Spleen (tissue), 11 donors: Measurements from ENCODE around the gene BOK. TPM values are rescaled to one million over a fixed set of nuclear protein-coding genes. Genes with fewer than 3 reads are reported as not detected.
"Not testable (repeated sequence)": the region's sequence is repeated elsewhere in the genome, so short reads cannot be mapped to it uniquely, and the experiment has no call there.

Experiments
- DNase-seq: peaks from one replicate; pipeline ENCODE4 v3.0.0-alpha.2; 2020
- H3K27ac ChIP-seq, 8 donors: fragments of 200-600 bp; sonication (generic) in 7 of 8; 1 replicate in 4 of 8; 2 replicates in 4 of 8; pipeline versions ENCODE4 v1.5.0 to v1.8.0; 2016 to 2021; ENCODE audit warnings: inconsistent platforms in 4 of 8, mild to moderate bottlenecking in 4 of 8, moderate library complexity in 1 of 8
- H3K27me3 ChIP-seq, 7 donors: fragments of 200-600 bp; sonication (generic) in 6 of 7; replicated peaks in 1 of 7; 1 replicate in 4 of 7; 2 replicates in 3 of 7; pipeline versions ENCODE4 v1.5.0 to v1.8.0; 2016 to 2021; ENCODE audit warnings: inconsistent platforms in 3 of 7, mild to moderate bottlenecking in 1 of 7
- H3K36me3 ChIP-seq, 6 donors: fragments of 200-600 bp; sonication (generic) in 5 of 6; 1 replicate in 4 of 6; 2 replicates in 2 of 6; pipeline versions ENCODE4 v1.5.0 to v1.8.0; 2016 to 2021; ENCODE audit warnings: inconsistent platforms in 2 of 6
- H3K4me1 ChIP-seq, 6 donors: fragments of 200-600 bp; sonication (generic) in 5 of 6; 1 replicate in 3 of 6; 2 replicates in 3 of 6; pipeline versions ENCODE4 v1.5.0 to v1.8.0; 2016 to 2021; ENCODE audit warnings: inconsistent platforms in 3 of 6
- H3K4me3 ChIP-seq, 8 donors: fragments of 200-600 bp; sonication (generic) in 7 of 8; 1 replicate in 4 of 8; 2 replicates in 4 of 8; pipeline versions ENCODE4 v1.5.0 to v1.8.0; 2016 to 2021; ENCODE audit warnings: inconsistent platforms in 4 of 8, mild to moderate bottlenecking in 4 of 8, moderate library complexity in 2 of 8
- H3K9me3 ChIP-seq, 8 donors: fragments of 200-600 bp; sonication (generic) in 7 of 8; 1 replicate in 4 of 8; 2 replicates in 4 of 8; pipeline versions ENCODE4 v1.5.0 to v1.8.0; 2016 to 2021; ENCODE audit warnings: inconsistent platforms in 4 of 8
- POLR2A ChIP-seq, 3 donors: fragments of 450-650 bp; IDR thresholded peaks; one replicate each; pipeline ENCODE4 v1.5.1; 2017; ENCODE audit warnings: antibody characterized with exemption in 3 of 3, mild to moderate bottlenecking in 1 of 3
- POLR2AphosphoS5 ChIP-seq, 3 donors: sonication (generic); formaldehyde crosslinking; IDR thresholded peaks; one replicate each; pipeline ENCODE4 v1.5.1; 2017; ENCODE audit warnings: antibody characterized with exemption in 3 of 3
- WGBS, 5 donors: extraction: QIAGEN DNeasy Blood & Tissue Kit in 3 of 5; methylation state at CpG; one replicate each; pipeline versions ENCODE4 v1.1.5 to v1.1.7; 2013 to 2018; 5-methylcytosine and 5-hydroxymethylcytosine counted together
- intact Hi-C: fragments of 100-400 bp; cut with DNase I; formaldehyde crosslinking; loops from one replicate; pipeline ENCODE4 v1.15.0; 2023; ENCODE audit warnings: low total_unique reads
- polyA plus RNA-seq, 3 donors: library from polyadenylated mRNA; stranded (reverse); fragments of 200-250 nt; gene quantifications; one replicate each; pipeline ENCODE4 v1.2.1, GENCODE V29; 2013
- total RNA-seq, 7 donors: library from RNA; depleted of rRNA in 3 of 7; stranded (reverse); fragments of >200 nt in 3 of 7; fragmentation: NEBNext Ultra II Directional in 4 of 7; extraction: Animal tissue kit (Norgen Biotek cat#: 25700) in 4 of 7; gene quantifications; one replicate each; pipeline versions ENCODE4 v1.1.0 to v1.2.1, GENCODE V29; 2016 to 2021
- TF ChIP-seq, protein P1 (sequence below), 11 experiments: fragments of 200-600 bp in 7 of 11; fragments of 450-650 bp in 4 of 11; sonication (generic) in 4 of 11; IDR thresholded peaks in 8 of 11; conservative IDR thresholded peaks in 3 of 11; 1 replicate in 7 of 11; 2 replicates in 4 of 11; pipeline versions ENCODE4 v1.4.0 to v1.8.0; 2016 to 2021; ENCODE audit warnings: antibody characterized with exemption in 11 of 11, inconsistent platforms in 4 of 11, mild to moderate bottlenecking in 1 of 11
- donor health status: healthy with polysubstance abuse.
- donor health status: DM: no; HTN: no; CAD: no; lungs with moderate emphysema.
- donor health status: DM: no; HTN: no; CAD: no.
- donor health status: Bipolar disorder and iron deficiency.
- donor health status: healthy.
- donor health status: DM: no; HTN: no; CAD: no.
- donor health status: DM: yes; HTN: yes; CAD: no.

The BOK gene
- total and polyA plus RNA-seq, 10 donors: 3.0 to 19.4 (median 7.5) TPM

DNA sequence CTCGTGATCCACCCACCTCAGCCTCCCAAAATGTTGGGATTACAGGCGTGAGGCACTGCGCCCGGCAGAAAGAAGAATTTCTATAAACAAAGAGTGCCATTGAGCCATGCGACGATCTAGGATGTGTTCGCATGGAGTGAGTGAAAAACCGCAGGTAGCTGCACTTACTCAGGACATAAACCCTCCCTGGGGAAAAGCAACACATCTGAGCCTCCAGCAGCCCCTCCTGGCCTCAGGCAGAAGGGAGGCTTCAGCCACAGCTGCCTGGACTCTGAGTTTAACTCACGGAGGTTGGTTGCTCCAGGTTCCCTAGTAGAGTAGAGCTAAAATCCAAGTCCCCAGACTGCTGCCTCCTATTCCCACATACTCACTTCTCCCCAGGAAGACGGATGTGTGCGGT lies 38.9 kb upstream of the BOK start:
- WGBS, 5 donors: 78 to 90% (median 86%) methylated on average over 11 of the region's 11 CpGs

DNA sequence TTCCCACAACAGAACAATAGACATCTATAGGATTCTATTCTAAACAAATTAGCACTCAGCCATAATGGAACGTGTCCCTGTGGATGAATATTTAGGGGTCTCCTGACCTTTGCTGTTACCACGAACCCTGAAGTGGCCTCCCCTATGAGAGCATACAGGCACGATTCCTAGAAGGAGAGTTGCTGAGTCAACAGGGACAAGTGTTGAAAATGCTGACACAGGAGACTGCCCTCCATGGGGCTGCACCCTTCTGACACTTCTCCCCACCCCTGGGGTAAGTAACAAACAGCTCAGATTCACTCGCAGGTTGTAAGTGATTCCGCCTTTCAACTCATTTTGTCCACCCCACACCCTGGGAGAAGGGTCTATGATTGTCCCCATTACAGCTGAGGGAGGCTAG lies 36.1 kb upstream of the BOK start:
- Histone ChIP-seq H3K36me3 (no peaks in the 10 kb centered on the region), H3K4me1 (no peaks in the 10 kb centered on the region), H3K4me3 (no peak overlapping the region), H3K9me3 (peaks cover 0 to 19% (median 13%) of the 10 kb centered on the region in 8 donors), H3K27me3 (peaks cover 0 to 34% (median 0%) of the 10 kb centered on the region in 7 donors), H3K27ac (no peak overlapping the region)
- 70 to 89% (median 79%) methylated on average over 5 of the region's 5 CpGs for WGBS, 5 donors
- no peak for DNase-seq
- TF ChIP-seq POLR2AphosphoS5 (IDR thresholded peaks at IDR 0.05) (no peak), POLR2A (IDR thresholded peaks at IDR 0.05) (no peak)
- TF ChIP-seq, protein P1, sequence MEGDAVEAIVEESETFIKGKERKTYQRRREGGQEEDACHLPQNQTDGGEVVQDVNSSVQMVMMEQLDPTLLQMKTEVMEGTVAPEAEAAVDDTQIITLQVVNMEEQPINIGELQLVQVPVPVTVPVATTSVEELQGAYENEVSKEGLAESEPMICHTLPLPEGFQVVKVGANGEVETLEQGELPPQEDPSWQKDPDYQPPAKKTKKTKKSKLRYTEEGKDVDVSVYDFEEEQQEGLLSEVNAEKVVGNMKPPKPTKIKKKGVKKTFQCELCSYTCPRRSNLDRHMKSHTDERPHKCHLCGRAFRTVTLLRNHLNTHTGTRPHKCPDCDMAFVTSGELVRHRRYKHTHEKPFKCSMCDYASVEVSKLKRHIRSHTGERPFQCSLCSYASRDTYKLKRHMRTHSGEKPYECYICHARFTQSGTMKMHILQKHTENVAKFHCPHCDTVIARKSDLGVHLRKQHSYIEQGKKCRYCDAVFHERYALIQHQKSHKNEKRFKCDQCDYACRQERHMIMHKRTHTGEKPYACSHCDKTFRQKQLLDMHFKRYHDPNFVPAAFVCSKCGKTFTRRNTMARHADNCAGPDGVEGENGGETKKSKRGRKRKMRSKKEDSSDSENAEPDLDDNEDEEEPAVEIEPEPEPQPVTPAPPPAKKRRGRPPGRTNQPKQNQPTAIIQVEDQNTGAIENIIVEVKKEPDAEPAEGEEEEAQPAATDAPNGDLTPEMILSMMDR (IDR thresholded peaks at IDR 0.05 in 8 of 11, conservative IDR thresholded peaks at IDR 0.05 in 3 of 11): no peak
- intact Hi-C loops: no loop called here

More for the DNA sequence above, 38.9 kb upstream of the BOK start:
- no peaks in the 10 kb centered on the region for H3K9me3 ChIP-seq
- no peak for DNase-seq
- H3K27me3 ChIP-seq: peaks cover 0 to 34% (median 0%) of the 10 kb centered on the region in 7 donors
- TF ChIP-seq, protein P1 (IDR thresholded peaks at IDR 0.05 in 8 of 11, conservative IDR thresholded peaks at IDR 0.05 in 3 of 11): no peak
- TF ChIP-seq POLR2A (IDR thresholded peaks at IDR 0.05) (no peak), POLR2AphosphoS5 (IDR thresholded peaks at IDR 0.05) (no peak)
- H3K27ac ChIP-seq: no peak overlapping the region
- peaks cover 0 to 9% (median 0%) of the 10 kb centered on the region in 6 donors for H3K4me1 ChIP-seq
- H3K4me3 ChIP-seq: no peak overlapping the region
- intact Hi-C loops: no loop called here
- no peaks in the 10 kb centered on the region for H3K36me3 ChIP-seq

DNA sequence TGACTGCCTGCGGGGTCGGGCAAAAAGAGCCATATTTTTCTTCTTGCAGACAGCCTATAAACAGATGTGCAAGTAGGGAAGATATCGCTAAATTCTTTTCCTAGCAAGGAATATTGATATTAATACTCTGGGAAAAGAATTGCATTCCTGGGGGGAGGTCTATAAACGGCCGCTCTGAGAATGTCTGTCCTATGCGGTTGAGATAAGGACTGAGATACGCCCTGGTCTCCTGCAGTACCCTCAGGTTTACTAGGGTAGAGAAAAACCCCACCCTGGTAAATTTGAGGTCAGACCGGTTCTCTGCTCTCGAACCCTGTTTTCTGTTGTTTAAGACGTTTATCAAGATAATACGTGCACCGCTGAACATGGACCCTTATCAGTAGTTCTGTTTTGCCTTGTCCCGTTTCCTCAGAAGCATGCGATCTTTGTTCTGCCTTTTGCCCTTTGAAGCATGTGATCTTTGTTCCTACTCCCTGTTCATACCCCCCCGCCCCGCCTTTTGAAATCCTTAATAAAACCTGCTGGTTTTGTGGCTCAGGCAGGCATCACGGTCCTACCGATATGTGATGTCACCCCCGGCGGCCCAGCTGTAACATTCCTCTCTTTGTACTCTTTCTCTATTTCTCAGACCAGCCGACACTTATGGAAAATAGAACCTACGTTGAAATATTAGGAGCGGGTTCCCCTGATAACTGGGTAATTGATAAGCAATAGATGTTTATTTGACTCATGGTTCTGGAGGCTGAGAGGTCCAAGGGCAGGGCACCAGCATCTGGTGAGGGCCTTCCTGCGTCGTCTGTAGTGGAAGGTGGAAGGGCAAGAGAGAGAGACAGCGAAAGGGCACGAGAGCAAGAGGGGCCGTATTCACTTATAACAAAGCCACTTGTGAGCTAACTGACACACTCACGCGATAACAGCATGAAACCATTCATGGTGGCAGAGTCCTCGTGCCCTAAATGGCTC lies 32.4 kb upstream of the BOK start:
- H3K4me3 ChIP-seq, intact Hi-C loops, H3K36me3 ChIP-seq, H3K27ac ChIP-seq, DNase-seq, H3K4me1 ChIP-seq: not testable (repeated sequence)
- WGBS, 5 donors: 89 to 96% (median 93%) methylated on average over 31 of the region's 31 CpGs
- peaks cover 0 to 28% (median 0%) of the 10 kb centered on the region in 7 donors for H3K27me3 ChIP-seq
- H3K9me3 ChIP-seq: peaks cover 0 to 19% (median 13%) of the 10 kb centered on the region in 8 donors

DNA sequence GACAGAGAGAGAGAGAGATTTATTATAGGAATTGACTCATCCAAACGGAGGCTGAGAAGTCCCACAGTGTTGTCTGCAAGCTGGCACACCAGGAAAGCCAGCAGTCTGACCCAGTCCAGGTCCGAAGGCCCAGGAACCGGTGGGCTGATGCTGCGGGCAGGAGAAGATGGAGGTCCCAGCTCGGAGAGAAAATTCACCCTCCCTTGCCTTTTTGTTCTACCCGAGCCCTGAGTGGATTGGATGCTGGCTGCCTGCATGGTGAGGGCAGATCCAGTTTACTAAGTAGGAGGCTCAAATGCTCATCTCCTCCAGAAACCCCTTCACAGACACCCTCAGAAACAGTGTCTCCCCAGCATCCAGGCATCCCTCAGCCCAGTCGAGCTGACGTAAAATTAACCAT lies 28.0 kb upstream of the BOK start:
- Histone ChIP-seq H3K27me3 (peaks cover 0 to 12% (median 0%) of the 10 kb centered on the region in 7 donors), H3K9me3 (peaks cover 0 to 12% (median 10%) of the 10 kb centered on the region in 8 donors), H3K27ac (no peak overlapping the region), H3K4me3 (no peak overlapping the region), H3K36me3 (no peaks in the 10 kb centered on the region), H3K4me1 (no peaks in the 10 kb centered on the region)
- WGBS, 5 donors: 73 to 82% (median 79%) methylated on average over 8 of the region's 8 CpGs
- DNase-seq: no peak
- TF ChIP-seq POLR2AphosphoS5 (IDR thresholded peaks at IDR 0.05): no peak
- TF ChIP-seq POLR2A (IDR thresholded peaks at IDR 0.05): no peak
- TF ChIP-seq, protein P1 (IDR thresholded peaks at IDR 0.05 in 8 of 11, conservative IDR thresholded peaks at IDR 0.05 in 3 of 11): no peak
- intact Hi-C loops: no loop called here
